ENCODE data around the gene CELF6. TPM values are rescaled to one million over a fixed set of nuclear protein-coding genes. Genes with fewer than 3 reads are reported as not detected.

The CELF6 gene
- total and polyA plus RNA-seq, 2 donors (not counting 3 experiments of a cell fraction or from before 2014, with no cell fraction given): 0.17 TPM; not detected in 1

DNA sequence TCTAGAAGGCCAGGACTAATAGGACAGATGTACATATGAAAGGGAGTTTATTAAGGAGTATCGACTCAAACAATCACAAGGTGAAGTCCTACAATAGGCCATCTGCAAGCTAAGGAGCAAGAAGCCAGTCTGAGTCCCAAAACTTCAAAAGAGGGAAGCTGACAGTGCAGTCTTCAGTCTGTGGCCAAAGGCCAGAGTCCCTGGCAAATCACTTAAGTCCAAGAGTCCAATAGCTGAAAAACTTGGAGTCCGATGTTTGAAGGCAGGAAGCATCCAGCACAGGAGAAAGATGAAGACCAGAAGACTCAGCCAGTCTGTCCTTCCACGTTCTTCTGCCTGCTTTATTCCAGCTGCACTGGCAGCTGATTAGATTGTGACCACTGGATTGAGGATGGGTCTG is 11.1 kb upstream of the CELF6 start:
- POLR2A ChIA-PET: no interaction called here
- BruUV-seq (replicated peaks): no TSS peak
- intact Hi-C loops (cut with micrococcal nuclease): no loop called here

DNA sequence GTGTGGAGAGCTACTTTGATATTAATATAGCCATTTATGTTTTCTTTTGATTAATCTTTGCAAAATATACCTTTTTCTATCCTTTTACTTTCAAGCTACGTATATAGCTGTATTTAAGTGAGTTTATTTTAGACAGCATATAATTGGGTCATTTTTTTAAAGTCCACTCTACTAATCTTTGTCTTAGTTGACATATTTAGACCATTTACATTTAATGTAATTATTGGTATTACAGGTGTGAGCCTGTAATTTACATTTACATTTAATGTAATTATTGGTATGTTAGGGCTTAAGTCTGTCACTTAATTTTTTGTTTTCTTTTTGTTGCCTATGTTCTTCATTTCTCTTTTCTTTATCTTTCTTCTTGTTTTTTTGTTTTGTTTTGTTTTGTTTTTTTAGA is 3.8 kb upstream of the CELF6 start:
- no peak for FAIRE-seq
- intact Hi-C loops (cut with micrococcal nuclease): no loop called here
- CTCF ChIA-PET: interaction anchor here (0.7 kb wide), 1 partner anchor 11 kb away, joined by 3 read pairs; no protein-coding TSS in a partner anchor

More for the DNA sequence above, 11.1 kb upstream of the CELF6 start:
- Histone ChIP-seq H3K4me1 (ENCODE audit: control insufficient read depth, extremely low read depth, insufficient read depth, low read length) (no peaks in the 10 kb centered on the region), H4K20me1 (replicated peaks; ENCODE audit: control insufficient read depth, extremely low read depth, insufficient read depth, low read length) (no peaks in the 10 kb centered on the region), H3K27ac (ENCODE audit: insufficient read depth, low read depth, low read length) (no peak overlapping the region), H2AFZ (ENCODE audit: low read depth, low read length) (no peak overlapping the region), H3K36me3 (ENCODE audit: control insufficient read depth in 2 of 2, extremely low read depth in 1 of 2, insufficient read depth in 2 of 2, low read length in 2 of 2) (no peaks in the 10 kb centered on the region), H3K4me2 (ENCODE audit: insufficient read depth, low read length) (no peak overlapping the region), H3K4me3 (replicated peaks in 1 of 3; ENCODE audit: insufficient read depth in 1 of 3, low read depth in 1 of 3, low read length in 3 of 3) (no peak overlapping the region), H3K79me2 (ENCODE audit: control insufficient read depth, insufficient read depth, low read length) (no peaks in the 10 kb centered on the region), H3K9me3 (replicated peaks; ENCODE audit: control insufficient read depth, insufficient read depth, low read length) (no peaks in the 10 kb centered on the region), H3K27me3 (ENCODE audit: control insufficient read depth in 2 of 2, insufficient read depth in 2 of 2, low read length in 2 of 2) (no peaks in the 10 kb centered on the region), H3K9me1 (replicated peaks; ENCODE audit: control insufficient read depth, extremely low read depth, insufficient read depth, low read length) (no peaks in the 10 kb centered on the region), H3K9ac (replicated peaks; ENCODE audit: extremely low read depth, insufficient read depth, low read length) (no peak overlapping the region)
- CTCF ChIA-PET: interaction anchor here (1.0 to 1.5 kb wide), 2 partner anchors 18 to 340 kb away, joined by 4 to 6 read pairs; no protein-coding TSS in a partner anchor
- DNase-seq (ENCODE audit: low read depth, low spot score) (no peak), FAIRE-seq (no peak)
- dilution Hi-C loops (cut with MboI; ENCODE audit: extremely low pct_ligation_motif_present, low sequenced_read_pairs): no loop called here
- TF ChIP-seq JUN (IDR thresholded peaks at IDR 0.05; ENCODE audit: borderline replicate concordance, insufficient read depth, insufficient read length, low read depth): no peak
- no peak for TF ChIP-seq EZH2 (IDR thresholded peaks at IDR 0.05; ENCODE audit: borderline replicate concordance, low read depth, low read length, severe bottlenecking)
- no peak for TF ChIP-seq FOS (IDR thresholded peaks at IDR 0.05; ENCODE audit: borderline replicate concordance, insufficient read depth, low read length)
- no peak for TF ChIP-seq POLR2A (IDR thresholded peaks at IDR 0.05; ENCODE audit: low read depth, low read length)
- TF ChIP-seq MYC (IDR thresholded peaks at IDR 0.05; ENCODE audit: low read depth, low read length): no peak

More for the DNA sequence above, 3.8 kb upstream of the CELF6 start:
- Histone ChIP-seq H3K9me1 (replicated peaks; ENCODE audit: control insufficient read depth, extremely low read depth, insufficient read depth, low read length) (no peaks in the 10 kb centered on the region), H3K4me3 (replicated peaks in 1 of 3; ENCODE audit: insufficient read depth in 1 of 3, low read depth in 1 of 3, low read length in 3 of 3) (no peak overlapping the region), H4K20me1 (replicated peaks; ENCODE audit: control insufficient read depth, extremely low read depth, insufficient read depth, low read length) (no peaks in the 10 kb centered on the region), H3K27me3 (ENCODE audit: control insufficient read depth in 2 of 2, insufficient read depth in 2 of 2, low read length in 2 of 2) (no peaks in the 10 kb centered on the region), H2AFZ (ENCODE audit: low read depth, low read length) (no peak overlapping the region), H3K36me3 (ENCODE audit: control insufficient read depth in 2 of 2, extremely low read depth in 1 of 2, insufficient read depth in 2 of 2, low read length in 2 of 2) (no peaks in the 10 kb centered on the region), H3K79me2 (ENCODE audit: control insufficient read depth, insufficient read depth, low read length) (no peaks in the 10 kb centered on the region), H3K4me2 (ENCODE audit: insufficient read depth, low read length) (no peak overlapping the region), H3K4me1 (ENCODE audit: control insufficient read depth, extremely low read depth, insufficient read depth, low read length) (no peaks in the 10 kb centered on the region), H3K9me3 (replicated peaks; ENCODE audit: control insufficient read depth, insufficient read depth, low read length) (no peaks in the 10 kb centered on the region), H3K9ac (replicated peaks; ENCODE audit: extremely low read depth, insufficient read depth, low read length) (no peak overlapping the region), H3K27ac (ENCODE audit: insufficient read depth, low read depth, low read length) (no peak overlapping the region)
- BruUV-seq (replicated peaks): no TSS peak
- TF ChIP-seq MYC (IDR thresholded peaks at IDR 0.05; ENCODE audit: low read depth, low read length) (no peak), JUN (IDR thresholded peaks at IDR 0.05; ENCODE audit: borderline replicate concordance, insufficient read depth, insufficient read length, low read depth) (no peak), POLR2AphosphoS5 (IDR thresholded peaks at IDR 0.05; ENCODE audit: insufficient read depth, low read depth, low read length) (no peak), GATA2 (IDR thresholded peaks at IDR 0.05; ENCODE audit: insufficient read depth, insufficient read length, low read depth, low read length) (no peak), FOS (IDR thresholded peaks at IDR 0.05; ENCODE audit: borderline replicate concordance, insufficient read depth, low read length) (no peak), EZH2 (IDR thresholded peaks at IDR 0.05; ENCODE audit: borderline replicate concordance, low read depth, low read length, severe bottlenecking) (no peak), POLR2A (IDR thresholded peaks at IDR 0.05; ENCODE audit: low read depth, low read length) (no peak)
- TF ChIP-seq, protein P1, sequence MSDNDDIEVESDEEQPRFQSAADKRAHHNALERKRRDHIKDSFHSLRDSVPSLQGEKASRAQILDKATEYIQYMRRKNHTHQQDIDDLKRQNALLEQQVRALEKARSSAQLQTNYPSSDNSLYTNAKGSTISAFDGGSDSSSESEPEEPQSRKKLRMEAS (IDR thresholded peaks at IDR 0.05; ENCODE audit: insufficient read depth, insufficient read length): no peak
- TF ChIP-seq, protein P2, sequence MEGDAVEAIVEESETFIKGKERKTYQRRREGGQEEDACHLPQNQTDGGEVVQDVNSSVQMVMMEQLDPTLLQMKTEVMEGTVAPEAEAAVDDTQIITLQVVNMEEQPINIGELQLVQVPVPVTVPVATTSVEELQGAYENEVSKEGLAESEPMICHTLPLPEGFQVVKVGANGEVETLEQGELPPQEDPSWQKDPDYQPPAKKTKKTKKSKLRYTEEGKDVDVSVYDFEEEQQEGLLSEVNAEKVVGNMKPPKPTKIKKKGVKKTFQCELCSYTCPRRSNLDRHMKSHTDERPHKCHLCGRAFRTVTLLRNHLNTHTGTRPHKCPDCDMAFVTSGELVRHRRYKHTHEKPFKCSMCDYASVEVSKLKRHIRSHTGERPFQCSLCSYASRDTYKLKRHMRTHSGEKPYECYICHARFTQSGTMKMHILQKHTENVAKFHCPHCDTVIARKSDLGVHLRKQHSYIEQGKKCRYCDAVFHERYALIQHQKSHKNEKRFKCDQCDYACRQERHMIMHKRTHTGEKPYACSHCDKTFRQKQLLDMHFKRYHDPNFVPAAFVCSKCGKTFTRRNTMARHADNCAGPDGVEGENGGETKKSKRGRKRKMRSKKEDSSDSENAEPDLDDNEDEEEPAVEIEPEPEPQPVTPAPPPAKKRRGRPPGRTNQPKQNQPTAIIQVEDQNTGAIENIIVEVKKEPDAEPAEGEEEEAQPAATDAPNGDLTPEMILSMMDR (IDR thresholded peaks at IDR 0.05; ENCODE audit: extremely low read depth in 1 of 2, insufficient read depth in 1 of 2, low read depth in 1 of 2, low read length in 2 of 2): no peak
- dilution Hi-C loops (cut with MboI; ENCODE audit: extremely low pct_ligation_motif_present, low sequenced_read_pairs): no loop called here
- POLR2A ChIA-PET: no interaction called here
- DNase-seq (ENCODE audit: low read depth, low spot score): no peak
